PC-3 (cell line): ENCODE data around the gene TRDMT1. TPM values are rescaled to one million over a fixed set of nuclear protein-coding genes. Genes with fewer than 3 reads are reported as not detected.

Experiments
- ATAC-seq: fragments of 200-7000 bp; cut with Tn5 transposase; 2 replicates; pipeline ENCODE4 v1.9.1; 2020; ENCODE audit warnings: mild to moderate bottlenecking, moderate library complexity
- BruUV-seq: library from RNA; stranded (reverse); fragments of 400-500 nt; replicated peaks from 2 replicates; lab custom pipeline; 2021; lab: Mats Ljungman, UMichigan
- CTCF ChIA-PET: fragments of 300-600 bp; sonication (Branson Sonifier 250); formaldehyde crosslinking; loops from one replicate; lab custom pipeline; 2022; ENCODE audit warnings: antibody characterized with exemption; lab: Charles Lee
- POLR2A ChIA-PET: fragments of 300-600 bp; sonication (Branson Sonifier 250); formaldehyde crosslinking; loops from one replicate; lab custom pipeline; 2022; ENCODE audit warnings: antibody characterized with exemption; ENCODE audit not compliant: unreplicated experiment; lab: Charles Lee
- DNase-seq: peaks from one replicate; pipeline ENCODE4 v3.0.0-alpha.2; 2015
- H2AFZ ChIP-seq: fragments of 300-600 bp; sonication (generic); 2 replicates; pipeline ENCODE4 v1.6.0; 2016; ENCODE audit warnings: antibody characterized with exemption, low read length
- H3F3A ChIP-seq: fragments of 300-600 bp; sonication (generic); one replicate; pipeline ENCODE4 v1.6.0; 2017; ENCODE audit warnings: antibody characterized with exemption, low read length, control low read depth, mild to moderate bottlenecking; ENCODE audit not compliant: unreplicated experiment
- H3K27ac ChIP-seq: fragments of 300-600 bp; sonication (generic); 2 replicates; pipeline ENCODE4 v1.5.1; 2016; ENCODE audit warnings: mild to moderate bottlenecking, low read length
- H3K27me3 ChIP-seq: fragments of 300-600 bp; sonication (generic); 2 replicates; pipeline ENCODE4 v1.6.1; 2016; ENCODE audit warnings: low read length, mixed read lengths
- H3K36me3 ChIP-seq: fragments of 300-600 bp; sonication (generic); 2 replicates; pipeline ENCODE4 v1.6.1; 2016; ENCODE audit warnings: low read depth, mixed run types, low read length, mixed read lengths
- H3K4me1 ChIP-seq: fragments of 300-600 bp; sonication (generic); 2 replicates; pipeline ENCODE4 v1.5.1; 2016; ENCODE audit warnings: low read length; ENCODE audit not compliant: insufficient read depth
- H3K4me2 ChIP-seq: fragments of 300-600 bp; sonication (generic); 2 replicates; pipeline ENCODE4 v1.6.0; 2016; ENCODE audit warnings: low read length
- H3K4me3 ChIP-seq: fragments of 300-600 bp; sonication (generic); 2 replicates; pipeline ENCODE4 v1.5.1; 2016; ENCODE audit warnings: mild to moderate bottlenecking, low read length, mixed read lengths
- H3K79me2 ChIP-seq: fragments of 300-600 bp; sonication (generic); 2 replicates; pipeline ENCODE4 v1.6.1; 2017; ENCODE audit warnings: low read length, mixed read lengths
- H3K9ac ChIP-seq: fragments of 300-600 bp; sonication (generic); 2 replicates; pipeline ENCODE4 v1.6.0; 2016; ENCODE audit warnings: mild to moderate bottlenecking, low read length
- H3K9me2 ChIP-seq: fragments of 300-600 bp; sonication (generic); replicated peaks from 2 replicates; pipeline ENCODE4 v1.6.1; 2016; ENCODE audit warnings: mixed run types, low read length, mixed read lengths
- H3K9me3 ChIP-seq: fragments of 300-600 bp; sonication (generic); 2 replicates; pipeline ENCODE4 v1.6.1; 2016; ENCODE audit warnings: low read length, mixed read lengths
- H4K20me1 ChIP-seq: fragments of 300-600 bp; sonication (generic); 2 replicates; pipeline ENCODE4 v1.6.1; 2016; ENCODE audit warnings: low read length, mixed read lengths
- EZH2 ChIP-seq: fragments of 300-600 bp; sonication (generic); IDR thresholded peaks from one replicate; pipeline ENCODE4 v1.6.1; 2017; ENCODE audit warnings: antibody characterized with exemption, mild to moderate bottlenecking, low read length; ENCODE audit not compliant: unreplicated experiment
- EZH2phosphoT487 ChIP-seq: fragments of 300-600 bp; sonication (generic); IDR thresholded peaks from 2 replicates; pipeline ENCODE4 v1.6.1; 2018; ENCODE audit warnings: mild to moderate bottlenecking, antibody characterized with exemption, low read length, borderline replicate concordance
- intact Hi-C: fragments of 100-400 bp; cut with micrococcal nuclease; formaldehyde crosslinking; loops from 2 replicates; pipeline ENCODE4 v1.9.0; 2023
- total RNA-seq: library from RNA; depleted of rRNA; stranded (reverse); fragments of >200 nt; gene quantifications from 2 replicates; pipeline ENCODE4 v1.2.3, GENCODE V29; 2014
- TF ChIP-seq, protein P1 (sequence below): fragments of 300-600 bp; sonication (generic); conservative IDR thresholded peaks from 2 replicates; pipeline ENCODE4 v1.5.1; 2017; ENCODE audit warnings: antibody characterized with exemption, low read depth, mild to moderate bottlenecking, low read length

The TRDMT1 gene
- total RNA-seq, 1 experiment from 2014 or later = 2.0 TPM

DNA sequence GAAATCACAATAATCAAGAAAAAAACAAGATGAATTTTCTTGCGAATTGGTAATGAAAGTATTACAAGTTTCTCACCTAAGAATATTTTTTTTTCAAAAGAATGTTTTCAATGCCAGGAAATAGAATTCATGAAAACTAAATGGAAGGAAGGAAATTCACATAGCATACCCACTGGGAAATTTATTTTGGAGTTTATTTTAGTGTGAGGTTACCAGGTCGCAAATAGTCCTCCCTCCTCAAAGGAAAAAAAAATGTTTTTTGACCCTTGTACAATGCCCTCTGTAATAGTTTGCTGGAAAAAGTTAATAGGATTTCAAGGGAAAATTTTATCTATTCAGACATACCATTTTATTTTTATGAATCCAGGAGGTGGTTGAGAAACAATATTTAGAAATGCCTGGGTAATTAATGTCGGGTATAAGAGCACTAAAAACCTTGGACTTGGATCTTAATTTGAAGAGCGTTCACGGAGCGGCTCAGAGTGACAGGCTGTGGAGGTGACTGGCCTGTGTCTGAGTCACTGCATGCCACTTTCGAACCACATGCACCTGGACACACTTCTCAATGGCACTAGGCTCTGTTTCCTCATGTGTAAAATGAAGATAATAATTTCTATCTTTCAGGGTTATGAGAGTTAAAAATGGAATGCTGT, 100.1 kb downstream of the TRDMT1 start:
- peak; percentile 56; the same call in 1 of the 2 replicates for ATAC-seq
- TF ChIP-seq, protein P1, sequence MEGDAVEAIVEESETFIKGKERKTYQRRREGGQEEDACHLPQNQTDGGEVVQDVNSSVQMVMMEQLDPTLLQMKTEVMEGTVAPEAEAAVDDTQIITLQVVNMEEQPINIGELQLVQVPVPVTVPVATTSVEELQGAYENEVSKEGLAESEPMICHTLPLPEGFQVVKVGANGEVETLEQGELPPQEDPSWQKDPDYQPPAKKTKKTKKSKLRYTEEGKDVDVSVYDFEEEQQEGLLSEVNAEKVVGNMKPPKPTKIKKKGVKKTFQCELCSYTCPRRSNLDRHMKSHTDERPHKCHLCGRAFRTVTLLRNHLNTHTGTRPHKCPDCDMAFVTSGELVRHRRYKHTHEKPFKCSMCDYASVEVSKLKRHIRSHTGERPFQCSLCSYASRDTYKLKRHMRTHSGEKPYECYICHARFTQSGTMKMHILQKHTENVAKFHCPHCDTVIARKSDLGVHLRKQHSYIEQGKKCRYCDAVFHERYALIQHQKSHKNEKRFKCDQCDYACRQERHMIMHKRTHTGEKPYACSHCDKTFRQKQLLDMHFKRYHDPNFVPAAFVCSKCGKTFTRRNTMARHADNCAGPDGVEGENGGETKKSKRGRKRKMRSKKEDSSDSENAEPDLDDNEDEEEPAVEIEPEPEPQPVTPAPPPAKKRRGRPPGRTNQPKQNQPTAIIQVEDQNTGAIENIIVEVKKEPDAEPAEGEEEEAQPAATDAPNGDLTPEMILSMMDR = no peak
- TF ChIP-seq EZH2phosphoT487 = no peak
- TF ChIP-seq EZH2 = no peak
- ChIA-PET POLR2A (no interaction called here), CTCF (no interaction called here)
- H2AFZ ChIP-seq = 0 out of 2 replicates have a peak overlapping the region, but pooled peaks have one; percentile 22
- H3F3A ChIP-seq = no peaks in the 10 kb centered on the region
- H3K4me3 ChIP-seq = no peak overlapping the region
- no peak overlapping the region for H3K4me2 ChIP-seq
- no peaks in the 10 kb centered on the region for H3K36me3 ChIP-seq
- H3K27ac ChIP-seq = no peak overlapping the region
- H3K9me3 ChIP-seq = no peaks in the 10 kb centered on the region
- H3K9ac ChIP-seq = no peak overlapping the region
- H4K20me1 ChIP-seq = no peaks in the 10 kb centered on the region
- no TSS peak for BruUV-seq
- H3K79me2 ChIP-seq = no peaks in the 10 kb centered on the region
- intact Hi-C loops = no loop called here
- no peaks in the 10 kb centered on the region for H3K27me3 ChIP-seq
- no peaks in the 10 kb centered on the region for H3K9me2 ChIP-seq
- 0 out of 2 replicates have a peak, but pooled peaks cover 5% of the 10 kb centered on the region for H3K4me1 ChIP-seq
- DNase-seq = peak; percentile 23

- Histone ChIP-seq H3K79me2 (no peaks in the 10 kb centered on the region), H3K36me3 (no peaks in the 10 kb centered on the region), H4K20me1 (no peaks in the 10 kb centered on the region), H3K4me1 (0 out of 2 replicates have a peak, but pooled peaks cover 5% of the 10 kb centered on the region), H3F3A (no peaks in the 10 kb centered on the region), H3K27ac (no peak overlapping the region), H3K9ac (no peak overlapping the region), H3K9me3 (no peaks in the 10 kb centered on the region), H3K9me2 (no peaks in the 10 kb centered on the region), H3K4me2 (no peak overlapping the region), H3K27me3 (no peaks in the 10 kb centered on the region), H3K4me3 (no peak overlapping the region), H2AFZ (no peak overlapping the region)
- no peak for DNase-seq
- ChIA-PET CTCF (no interaction called here), POLR2A (no interaction called here)
- TF ChIP-seq EZH2phosphoT487 = no peak
- TF ChIP-seq EZH2 = no peak
- TF ChIP-seq, protein P1 = no peak
- ATAC-seq = no peak
- BruUV-seq = no TSS peak
- intact Hi-C loops = no loop called here
These were observed 100.9 kb downstream of the TRDMT1 start for GRCh38 chr10:17100586-17100985.

GRCh38 chr10:17098012-17098411, 103.5 kb downstream of the TRDMT1 start:
- intact Hi-C loops = no loop called here
- no TSS peak for BruUV-seq
- ATAC-seq = no peak

More at GRCh38 chr10:17098012-17098411, 103.5 kb downstream of the TRDMT1 start:
- Histone ChIP-seq H3K4me1 (0 out of 2 replicates have a peak, but pooled peaks cover 5% of the 10 kb centered on the region), H3K9me3 (no peaks in the 10 kb centered on the region), H3K36me3 (no peaks in the 10 kb centered on the region), H3K27ac (no peak overlapping the region), H3K27me3 (no peaks in the 10 kb centered on the region), H3F3A (no peaks in the 10 kb centered on the region), H3K9ac (no peak overlapping the region), H2AFZ (no peak overlapping the region), H3K9me2 (no peaks in the 10 kb centered on the region), H3K4me2 (no peak overlapping the region), H3K4me3 (no peak overlapping the region), H4K20me1 (no peaks in the 10 kb centered on the region), H3K79me2 (no peaks in the 10 kb centered on the region)
- DNase-seq = no peak
- CTCF ChIA-PET = no interaction called here
- TF ChIP-seq, protein P1 = no peak
- TF ChIP-seq EZH2phosphoT487 (no peak), EZH2 (no peak)
- POLR2A ChIA-PET = no interaction called here
